ENCODE measurements around the gene PHLDB1. TPM values are rescaled to one million over a fixed set of nuclear protein-coding genes. Genes with fewer than 3 reads are reported as not detected.
A peak's percentile ranks its signal among the peaks of the same experiment; 100 is the strongest.
"Not testable (repeated sequence)": the region's sequence is repeated elsewhere in the genome, so short reads cannot be mapped to it uniquely, and the experiment has no call there.

The PHLDB1 gene
- total and polyA plus RNA-seq, 2 donors (not counting 3 experiments of a cell fraction or from before 2014, with no cell fraction given), result 99.7 to 183 TPM

DNA sequence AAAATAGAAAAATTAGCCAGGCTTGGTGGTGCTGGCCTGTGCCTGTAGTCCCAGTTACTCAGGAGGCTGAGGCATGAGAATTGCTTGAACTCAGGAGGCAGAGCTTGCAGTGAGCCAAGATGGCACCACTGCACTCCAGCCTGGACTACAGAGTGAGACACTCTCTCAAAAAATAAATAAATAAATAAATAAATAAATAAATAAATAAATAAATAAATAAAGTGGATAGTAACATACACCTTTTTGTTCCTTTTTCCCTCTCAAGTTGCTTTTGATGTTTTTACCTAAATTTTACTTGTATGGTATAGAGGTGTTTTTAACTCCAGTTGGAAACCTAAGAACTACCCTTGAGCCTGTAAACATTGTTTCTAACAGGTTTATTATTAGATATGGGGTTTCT is 29.4 kb upstream of the PHLDB1 start:
- DNase-seq (ENCODE audit: low read depth, low spot score); H3K9me3 ChIP-seq (replicated peaks; ENCODE audit: control insufficient read depth, insufficient read depth, low read length); H3K27ac ChIP-seq (ENCODE audit: insufficient read depth, low read depth, low read length); H3K9me1 ChIP-seq (replicated peaks; ENCODE audit: control insufficient read depth, extremely low read depth, insufficient read depth, low read length); H3K36me3 ChIP-seq (ENCODE audit: control insufficient read depth in 2 of 2, extremely low read depth in 1 of 2, insufficient read depth in 2 of 2, low read length in 2 of 2); FAIRE-seq; dilution Hi-C loops (cut with MboI; ENCODE audit: extremely low pct_ligation_motif_present, low sequenced_read_pairs); H2AFZ ChIP-seq (ENCODE audit: low read depth, low read length); intact Hi-C loops (cut with micrococcal nuclease); H3K4me3 ChIP-seq (replicated peaks in 1 of 3; ENCODE audit: insufficient read depth in 1 of 3, low read depth in 1 of 3, low read length in 3 of 3); H3K27me3 ChIP-seq (ENCODE audit: control insufficient read depth in 2 of 2, insufficient read depth in 2 of 2, low read length in 2 of 2); POLR2A ChIA-PET; H3K9ac ChIP-seq (replicated peaks; ENCODE audit: extremely low read depth, insufficient read depth, low read length); BruUV-seq (replicated peaks); H4K20me1 ChIP-seq (replicated peaks; ENCODE audit: control insufficient read depth, extremely low read depth, insufficient read depth, low read length); H3K4me2 ChIP-seq (ENCODE audit: insufficient read depth, low read length): not testable (repeated sequence)
- CTCF ChIA-PET, result interaction anchor here (1.5 kb wide), 1 partner anchor 8 kb away, joined by 5 read pairs; no protein-coding TSS in a partner anchor
- H3K79me2 ChIP-seq (ENCODE audit: control insufficient read depth, insufficient read depth, low read length), result peaks cover 82% of the 10 kb centered on the region
- peaks cover 36% of the 10 kb centered on the region for H3K4me1 ChIP-seq (ENCODE audit: control insufficient read depth, extremely low read depth, insufficient read depth, low read length)

DNA sequence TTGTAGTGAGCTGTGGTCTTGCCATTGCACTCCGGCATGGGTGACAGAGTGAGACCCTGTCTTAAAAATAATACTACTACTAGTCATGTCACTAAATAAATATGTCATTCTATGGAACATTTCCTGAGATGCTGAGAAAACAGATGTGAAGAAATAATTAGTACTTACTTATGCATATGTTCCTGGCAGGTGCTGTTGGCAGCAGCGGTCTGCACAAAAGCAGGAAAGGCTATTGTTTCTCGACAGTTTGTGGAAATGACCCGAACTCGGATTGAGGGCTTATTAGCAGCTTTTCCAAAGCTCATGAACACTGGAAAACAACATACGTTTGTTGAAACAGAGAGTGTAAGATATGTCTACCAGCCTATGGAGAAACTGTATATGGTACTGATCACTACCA is 26.4 kb upstream of the PHLDB1 start:
- Histone ChIP-seq H2AFZ (ENCODE audit: low read depth, low read length) (no peak overlapping the region), H3K4me1 (ENCODE audit: control insufficient read depth, extremely low read depth, insufficient read depth, low read length) (peaks cover 23% of the 10 kb centered on the region), H3K36me3 (ENCODE audit: control insufficient read depth in 2 of 2, extremely low read depth in 1 of 2, insufficient read depth in 2 of 2, low read length in 2 of 2) (peaks cover 4 to 18% of the 10 kb centered on the region in 2 experiments), H3K79me2 (ENCODE audit: control insufficient read depth, insufficient read depth, low read length) (peaks cover 55% of the 10 kb centered on the region), H3K9ac (replicated peaks; ENCODE audit: extremely low read depth, insufficient read depth, low read length) (peak overlapping the region; percentile 5), H3K9me3 (replicated peaks; ENCODE audit: control insufficient read depth, insufficient read depth, low read length) (no peaks in the 10 kb centered on the region), H3K9me1 (replicated peaks; ENCODE audit: control insufficient read depth, extremely low read depth, insufficient read depth, low read length) (no peaks in the 10 kb centered on the region), H3K4me2 (ENCODE audit: insufficient read depth, low read length) (peak overlapping the region; percentile 78), H3K4me3 (replicated peaks in 1 of 3; ENCODE audit: insufficient read depth in 1 of 3, low read depth in 1 of 3, low read length in 3 of 3) (peak overlapping the region in 1 of 3 experiments; percentile 13), H3K27ac (ENCODE audit: insufficient read depth, low read depth, low read length) (peak overlapping the region; percentile 66), H3K27me3 (ENCODE audit: control insufficient read depth in 2 of 2, insufficient read depth in 2 of 2, low read length in 2 of 2) (no peaks in the 10 kb centered on the region), H4K20me1 (replicated peaks; ENCODE audit: control insufficient read depth, extremely low read depth, insufficient read depth, low read length) (peaks cover 2% of the 10 kb centered on the region)
- FAIRE-seq (peak; percentile 89), DNase-seq (ENCODE audit: low read depth, low spot score) (peak; percentile 95)
- intact Hi-C loops (cut with micrococcal nuclease), result loop anchor here (1.0 to 2.0 kb wide), 2 partner anchors 8 to 28 kb away; no protein-coding TSS in a partner anchor
- dilution Hi-C loops (cut with MboI; ENCODE audit: extremely low pct_ligation_motif_present, low sequenced_read_pairs), result no loop called here
- ChIA-PET POLR2A (interaction anchor here (1.3 kb wide), 1 partner anchor 40 kb away, joined by 6 read pairs; no protein-coding TSS in a partner anchor), CTCF (interaction anchor here (0.9 to 1.0 kb wide), 2 partner anchors 10 to 14 kb away, joined by 4 to 5 read pairs; no protein-coding TSS in a partner anchor)
- TF ChIP-seq POLR2A (IDR thresholded peaks at IDR 0.05; ENCODE audit: low read depth, low read length) (peak; percentile 60), FOS (IDR thresholded peaks at IDR 0.05; ENCODE audit: borderline replicate concordance, insufficient read depth, low read length) (no peak), MAX (IDR thresholded peaks at IDR 0.05; ENCODE audit: insufficient read depth, insufficient read length) (no peak), EZH2 (IDR thresholded peaks at IDR 0.05; ENCODE audit: borderline replicate concordance, low read depth, low read length, severe bottlenecking) (no peak), JUN (IDR thresholded peaks at IDR 0.05; ENCODE audit: borderline replicate concordance, insufficient read depth, insufficient read length, low read depth) (peak; percentile 35), POLR2AphosphoS5 (IDR thresholded peaks at IDR 0.05; ENCODE audit: insufficient read depth, low read depth, low read length) (peak; percentile 63)
- BruUV-seq (replicated peaks), result no TSS peak
